ENCODE data around the gene TRIM47. TPM values are rescaled to one million over a fixed set of nuclear protein-coding genes. Genes with fewer than 3 reads are reported as not detected.

TRIM47 gene
- total RNA-seq, 1 experiment from 2014 or later = 40.4 TPM

DNA sequence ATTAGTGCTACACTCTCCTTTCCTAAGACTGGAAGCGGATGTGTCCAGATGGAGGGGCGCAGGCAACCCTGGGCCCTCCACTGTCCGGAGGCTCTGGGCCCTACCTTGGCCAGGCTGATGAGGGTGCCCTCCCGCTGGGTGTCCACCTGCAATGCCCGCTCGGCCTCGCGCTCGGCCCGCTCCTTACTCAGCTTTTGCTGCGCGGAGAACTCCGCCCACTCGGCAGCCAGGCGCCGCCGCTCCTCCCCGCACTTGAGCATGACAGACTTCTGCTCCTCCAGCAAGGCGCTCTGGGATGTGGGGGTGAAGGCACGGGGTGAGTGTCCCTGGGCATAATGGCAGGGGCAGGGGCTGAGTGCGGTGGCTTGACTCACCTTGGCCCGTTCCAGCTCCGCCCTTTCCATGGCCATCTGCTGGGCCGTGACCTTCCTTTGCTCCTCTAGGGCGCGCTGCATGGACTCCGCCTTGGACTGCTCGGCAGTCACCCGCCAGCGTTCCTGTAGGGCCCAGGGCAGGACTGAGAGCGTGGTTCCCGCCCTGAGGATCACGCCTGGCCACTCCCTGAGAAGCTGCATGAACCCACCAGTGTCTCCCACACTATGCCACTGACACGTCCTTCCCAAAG is 36.4 kb upstream of the TRIM47 start:
- DNase-seq = no peak
- no peak overlapping the region for H3K4me3 ChIP-seq
- H3K27me3 ChIP-seq = no peaks in the 10 kb centered on the region
- peaks cover 10% of the 10 kb centered on the region; the same call in 1 of the 2 replicates for H3K36me3 ChIP-seq
- no peaks in the 10 kb centered on the region for H3K9me3 ChIP-seq

- Histone ChIP-seq H3K9me3 (no peaks in the 10 kb centered on the region), H3K36me3 (peaks cover 10% of the 10 kb centered on the region; the same call in 1 of the 2 replicates), H3K4me3 (no peak overlapping the region), H3K27me3 (no peaks in the 10 kb centered on the region)
- no peak for DNase-seq
Observed at GRCh38 chr17:75913537-75914210, 35.3 kb upstream of the TRIM47 start.

- no peak for DNase-seq
- H3K4me3 ChIP-seq = no peak overlapping the region
- peaks cover 5% of the 10 kb centered on the region; the same call in 1 of the 2 replicates for H3K36me3 ChIP-seq
- no peaks in the 10 kb centered on the region for H3K27me3 ChIP-seq
- no peaks in the 10 kb centered on the region for H3K9me3 ChIP-seq
Observed at GRCh38 chr17:75910699-75911098, 32.3 kb upstream of the TRIM47 start.

GRCh38 chr17:75909812-75910274 is 31.5 kb upstream of the TRIM47 start:
- H3K4me3 ChIP-seq = no peak overlapping the region
- no peaks in the 10 kb centered on the region for H3K9me3 ChIP-seq
- peaks cover 5% of the 10 kb centered on the region; the same call in 1 of the 2 replicates for H3K36me3 ChIP-seq
- H3K27me3 ChIP-seq = no peaks in the 10 kb centered on the region
- peak; percentile 33 for DNase-seq

GRCh38 chr17:75909051-75909811 is 30.9 kb upstream of the TRIM47 start:
- Histone ChIP-seq H3K36me3 (peaks cover under 1% of the 10 kb centered on the region; the same call in 1 of the 2 replicates), H3K9me3 (no peaks in the 10 kb centered on the region), H3K27me3 (no peaks in the 10 kb centered on the region), H3K4me3 (no peak overlapping the region)
- DNase-seq = no peak

- Histone ChIP-seq H3K9me3 (no peaks in the 10 kb centered on the region), H3K27me3 (no peaks in the 10 kb centered on the region), H3K36me3 (peaks cover 3% of the 10 kb centered on the region), H3K4me3 (no peak overlapping the region)
- no peak for DNase-seq
Observed at GRCh38 chr17:75908201-75908600, 29.8 kb upstream of the TRIM47 start.

GRCh38 chr17:75906143-75906884 is 27.9 kb upstream of the TRIM47 start:
- no peaks in the 10 kb centered on the region for H3K27me3 ChIP-seq
- DNase-seq = no peak
- H3K36me3 ChIP-seq = peaks cover 21% of the 10 kb centered on the region
- no peaks in the 10 kb centered on the region for H3K9me3 ChIP-seq
- H3K4me3 ChIP-seq = no peak overlapping the region

- Histone ChIP-seq H3K9me3 (no peaks in the 10 kb centered on the region), H3K4me3 (peak within 1 kb of the TSS; percentile 91), H3K36me3 (peaks cover 35% of the 10 kb centered on the region), H3K27me3 (no peaks in the 10 kb centered on the region)
- DNase-seq = peak; percentile 97
Observed at GRCh38 chr17:75904749-75905521, 26.6 kb upstream of the TRIM47 start, which contains the start of gene MRPL38. Gene MRPL38 (minus strand): TSS chr17:75904884. CDS start chr17:75904875, 9 bp downstream.

DNA sequence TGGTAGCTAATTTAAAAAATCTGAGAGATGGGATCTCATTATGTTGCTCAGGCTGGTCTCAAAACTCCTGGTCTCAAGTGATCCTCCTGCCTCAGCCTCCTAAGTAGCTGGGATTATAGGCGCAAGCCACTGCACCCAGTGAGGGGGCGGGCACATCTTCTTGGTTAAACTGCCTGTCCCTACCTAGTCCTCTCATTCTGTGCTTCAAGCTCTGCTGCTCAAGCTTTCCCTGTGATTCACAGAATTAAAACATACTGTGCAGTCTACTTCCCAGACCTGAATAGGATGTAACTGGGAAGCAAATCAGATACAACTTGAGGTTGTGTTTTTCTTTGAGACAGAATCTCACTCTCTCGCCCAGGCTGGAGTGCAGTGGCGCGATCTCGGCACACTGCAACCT is 24.0 kb upstream of the TRIM47 start:
- Histone ChIP-seq H3K4me3 (no peak overlapping the region), H3K27me3 (no peaks in the 10 kb centered on the region), H3K9me3 (no peaks in the 10 kb centered on the region), H3K36me3 (peaks cover 58% of the 10 kb centered on the region)
- no peak for DNase-seq

- no peaks in the 10 kb centered on the region for H3K9me3 ChIP-seq
- H3K27me3 ChIP-seq = no peaks in the 10 kb centered on the region
- no peak for DNase-seq
- H3K36me3 ChIP-seq = peaks cover 60% of the 10 kb centered on the region
- no peak overlapping the region for H3K4me3 ChIP-seq
Observed at GRCh38 chr17:75901727-75902126, 23.3 kb upstream of the TRIM47 start.

DNA sequence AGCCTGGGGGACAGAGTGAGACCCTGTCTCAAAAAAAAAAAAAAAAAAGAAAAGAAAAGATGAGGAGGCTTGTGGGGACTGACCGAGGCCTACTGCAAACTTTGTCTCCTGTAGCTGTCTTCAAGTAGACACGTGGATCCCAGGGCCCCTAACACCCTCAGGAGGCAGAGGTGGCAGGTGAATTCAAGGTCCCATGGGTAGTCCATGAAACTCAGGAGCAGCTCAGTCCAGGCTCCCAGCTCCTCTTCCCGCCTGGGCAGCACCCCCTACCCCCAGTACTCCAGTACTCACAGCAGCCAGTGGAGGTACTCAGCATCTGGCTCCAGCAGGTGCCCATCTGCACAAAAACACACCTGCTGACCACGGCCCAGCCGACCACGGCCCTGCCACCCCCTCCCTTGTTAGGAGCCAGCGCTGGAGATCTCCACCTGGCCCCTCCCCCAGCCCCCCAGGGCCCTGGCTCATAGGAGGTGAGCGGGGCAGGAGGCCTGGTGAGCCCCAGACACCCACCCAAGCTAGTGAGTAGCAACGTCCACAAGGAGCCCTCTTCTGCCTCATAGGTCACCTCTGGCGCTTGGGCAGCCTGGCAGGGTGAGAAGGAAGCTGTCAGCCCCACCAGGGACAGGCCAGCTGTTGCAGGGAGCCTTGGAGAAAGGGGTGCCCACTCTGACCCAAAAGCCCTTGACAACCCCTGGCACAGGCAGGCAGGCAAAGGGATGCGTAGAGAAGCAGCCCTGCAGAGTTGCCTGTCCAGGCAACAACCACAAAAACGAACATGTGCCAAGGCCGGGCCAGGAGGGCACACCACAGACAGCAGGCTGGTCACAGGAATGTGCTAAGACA is 22.5 kb upstream of the TRIM47 start:
- no peaks in the 10 kb centered on the region for H3K27me3 ChIP-seq
- H3K9me3 ChIP-seq = no peaks in the 10 kb centered on the region
- no peak for DNase-seq
- peaks cover 62% of the 10 kb centered on the region for H3K36me3 ChIP-seq
- H3K4me3 ChIP-seq = no peak overlapping the region

- Histone ChIP-seq H3K9me3 (no peaks in the 10 kb centered on the region), H3K27me3 (no peaks in the 10 kb centered on the region), H3K4me3 (no peak overlapping the region), H3K36me3 (peaks cover 69% of the 10 kb centered on the region)
- no peak for DNase-seq
Observed at GRCh38 chr17:75899767-75900468, 21.5 kb upstream of the TRIM47 start.

GRCh38 chr17:75899353-75899752 is 21.0 kb upstream of the TRIM47 start:
- DNase-seq = no peak
- H3K27me3 ChIP-seq = no peaks in the 10 kb centered on the region
- peaks cover 73% of the 10 kb centered on the region for H3K36me3 ChIP-seq
- H3K4me3 ChIP-seq = no peak overlapping the region
- no peaks in the 10 kb centered on the region for H3K9me3 ChIP-seq

DNA sequence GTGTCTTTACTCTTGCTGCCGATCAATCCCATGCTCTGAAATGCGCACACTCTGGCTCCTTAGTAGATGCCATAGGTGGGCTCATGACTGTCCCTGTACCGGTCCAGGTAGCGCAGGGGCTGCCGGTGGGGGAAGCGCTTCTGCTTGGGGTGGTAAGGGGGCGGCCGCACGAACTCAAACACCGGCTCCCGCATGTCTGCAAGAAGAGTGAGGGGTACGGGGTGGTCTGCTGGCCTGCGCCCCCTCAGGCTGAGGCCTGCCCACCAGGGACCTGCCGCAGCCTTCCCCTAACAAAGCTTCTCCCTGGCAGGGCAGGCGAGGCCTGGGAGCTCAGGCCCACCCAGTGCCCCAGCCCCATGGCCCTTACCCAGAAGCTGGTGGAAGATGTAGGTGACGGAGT is 20.4 kb upstream of the TRIM47 start:
- DNase-seq = no peak
- Histone ChIP-seq H3K36me3 (peaks cover 70% of the 10 kb centered on the region), H3K4me3 (no peak overlapping the region), H3K9me3 (no peaks in the 10 kb centered on the region), H3K27me3 (no peaks in the 10 kb centered on the region)

- no peak for DNase-seq
- Histone ChIP-seq H3K27me3 (no peaks in the 10 kb centered on the region), H3K4me3 (no peak overlapping the region), H3K9me3 (no peaks in the 10 kb centered on the region), H3K36me3 (peaks cover 75% of the 10 kb centered on the region)
Observed at GRCh38 chr17:75898065-75898464, 19.7 kb upstream of the TRIM47 start.

Measured in MG63 (cell line).